NK-92 treated with Interleukin-12 subunit alpha and Interleukin-12 subunit beta, amount 100 ng/mL, for 24 hours (cell line): ENCODE measurements around the gene TREX2.

Experiments
- DNase-seq: peaks from one replicate; lab custom pipeline; 2025; lab: John Stamatoyannopoulos, UW

TREX2 gene, protein sequence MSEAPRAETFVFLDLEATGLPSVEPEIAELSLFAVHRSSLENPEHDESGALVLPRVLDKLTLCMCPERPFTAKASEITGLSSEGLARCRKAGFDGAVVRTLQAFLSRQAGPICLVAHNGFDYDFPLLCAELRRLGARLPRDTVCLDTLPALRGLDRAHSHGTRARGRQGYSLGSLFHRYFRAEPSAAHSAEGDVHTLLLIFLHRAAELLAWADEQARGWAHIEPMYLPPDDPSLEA

DNA sequence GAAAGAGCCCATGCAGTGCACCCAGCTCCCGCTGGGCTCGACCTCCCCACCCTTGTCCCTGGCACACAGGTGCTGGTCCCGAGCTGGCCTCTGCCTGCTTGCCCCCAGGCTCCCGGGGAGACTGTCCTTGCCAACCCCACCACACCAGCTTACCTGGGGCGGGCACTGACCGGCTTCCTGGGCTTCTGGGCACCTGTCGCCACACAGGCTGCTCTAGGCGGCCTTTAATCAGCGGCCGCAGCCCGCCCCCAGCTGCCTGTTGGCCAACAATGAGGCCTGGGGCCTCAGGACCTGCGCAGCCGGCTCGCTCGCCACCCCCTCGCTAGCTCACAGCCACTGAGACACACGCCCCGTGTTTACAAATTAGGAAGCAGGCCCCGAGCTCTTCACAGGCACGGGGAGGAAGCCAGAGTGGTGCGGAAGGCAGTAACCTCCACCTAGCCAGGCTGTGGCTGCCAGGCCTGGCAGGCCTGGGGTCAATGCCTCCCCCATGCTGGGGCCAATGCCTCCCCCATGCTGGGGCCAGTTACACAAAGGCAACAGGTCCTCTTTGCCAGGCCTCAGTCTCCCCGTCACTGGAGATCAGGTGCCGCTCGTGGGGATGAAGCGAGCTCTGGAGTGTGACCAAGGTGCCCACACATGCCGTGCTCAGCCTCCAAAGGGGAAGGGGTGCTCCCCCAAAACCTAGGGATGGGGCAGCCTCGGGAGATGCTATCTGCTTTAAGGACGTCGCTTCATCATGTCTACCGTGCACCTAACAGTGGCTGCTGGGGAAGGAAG lies at the start of gene TREX2:
TSS of gene TREX2 (minus strand) at position 201 of the 780 bp plus-strand sequence. CDS start 626 bp downstream, outside the sequence.
- no peak for DNase-seq

DNA sequence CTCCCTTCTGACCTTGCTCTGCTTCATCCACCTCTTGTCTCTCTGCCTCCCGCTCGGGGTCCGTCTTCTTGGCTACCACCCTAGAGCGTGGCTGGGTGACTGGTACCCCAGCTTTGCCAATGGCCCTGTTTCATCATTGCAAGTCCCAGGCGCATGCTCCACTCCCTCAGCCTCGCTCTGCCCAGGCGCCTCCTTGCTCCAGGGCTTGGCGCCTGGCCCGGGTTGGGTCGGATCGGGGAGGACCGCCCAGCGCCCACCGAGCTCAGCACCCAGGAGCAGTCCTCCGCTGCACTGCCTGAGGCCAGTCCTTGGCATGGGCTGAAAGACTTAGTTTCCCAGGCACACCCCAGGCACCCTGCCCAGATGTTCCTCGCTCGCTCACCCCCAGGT lies 49.5 kb upstream of the TREX2 start:
- DNase-seq: no peak

DNA sequence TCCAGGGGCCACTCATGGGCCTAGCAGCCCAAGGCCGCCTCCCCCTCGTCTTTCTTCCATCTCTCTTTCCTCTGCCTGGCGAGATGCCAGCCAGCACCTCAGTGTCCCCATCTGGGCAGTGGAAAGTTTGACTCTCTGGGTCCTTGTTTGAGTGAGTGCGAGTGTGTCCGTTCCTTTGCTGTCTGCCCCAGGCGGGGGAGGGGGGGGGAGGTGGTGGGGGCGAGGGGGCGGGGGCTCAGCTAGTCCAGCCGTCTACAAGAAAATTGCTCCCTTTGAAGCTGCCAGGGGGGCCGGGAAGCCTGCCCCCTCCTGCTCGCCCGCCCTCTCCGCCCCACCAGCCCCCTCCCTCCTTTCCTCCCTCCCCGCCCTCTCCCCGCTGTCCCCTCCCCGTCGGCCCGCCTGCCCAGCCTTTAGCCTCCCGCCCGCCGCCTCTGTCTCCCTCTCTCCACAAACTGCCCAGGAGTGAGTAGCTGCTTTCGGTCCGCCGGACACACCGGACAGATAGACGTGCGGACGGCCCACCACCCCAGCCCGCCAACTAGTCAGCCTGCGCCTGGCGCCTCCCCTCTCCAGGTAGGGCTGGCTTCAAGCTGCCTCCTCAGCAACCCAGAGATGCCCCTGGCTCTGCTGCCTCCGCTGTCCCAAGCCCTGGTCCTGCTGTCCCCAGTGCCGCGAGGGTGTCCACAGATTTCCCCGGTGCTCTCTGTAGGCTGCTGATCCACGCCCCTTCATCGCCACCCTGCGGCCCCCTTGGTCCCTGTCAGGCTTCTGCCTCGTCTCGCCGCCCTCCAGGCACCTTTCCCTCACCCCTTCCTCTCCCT lies 48.9 kb upstream of the TREX2 start, which contains the start of gene BGN:
TSS of gene BGN (plus strand) at position 440 of the 821 bp plus-strand sequence. CDS start 9,652 bp downstream, outside the sequence.
- no peak for DNase-seq

DNA sequence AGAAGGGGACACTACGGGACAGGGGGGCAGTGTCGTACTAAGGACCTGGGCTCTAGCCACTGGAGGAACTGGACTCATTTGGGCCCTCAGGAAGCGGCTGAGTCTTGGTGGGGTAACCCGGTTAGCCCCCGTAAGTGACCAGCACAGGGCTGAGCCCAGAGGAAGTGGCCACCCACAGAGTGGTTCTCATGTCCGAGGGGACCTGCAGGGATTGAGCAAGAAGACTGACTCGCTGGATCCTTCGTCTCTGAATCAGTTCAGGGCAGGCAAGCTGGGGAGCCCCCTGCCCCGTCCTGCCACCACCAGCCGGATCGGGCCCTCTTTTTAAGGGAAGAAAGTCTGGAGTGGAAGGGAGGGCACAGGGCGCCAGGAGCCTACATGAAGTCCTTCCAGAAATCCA lies 48.2 kb upstream of the TREX2 start:
- DNase-seq: no peak

DNA sequence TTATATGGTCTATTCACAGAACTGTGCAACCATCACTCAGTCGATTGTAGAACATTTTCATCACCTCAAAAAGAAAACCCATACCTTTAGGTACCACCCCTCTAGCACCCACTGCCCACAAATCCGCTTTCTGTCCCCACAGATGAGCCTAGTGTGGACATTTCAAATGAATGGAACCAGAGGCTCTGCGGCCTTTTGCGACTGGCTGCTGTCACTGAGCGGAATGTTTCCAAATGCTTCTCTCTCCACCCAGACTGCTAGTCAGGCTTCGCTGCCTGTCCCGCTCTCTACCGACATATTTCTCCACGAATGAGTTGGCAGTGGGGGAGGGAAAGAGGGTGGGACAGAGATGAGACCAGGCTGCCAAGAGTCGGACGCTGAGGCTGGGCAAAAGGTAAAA lies 47.2 kb upstream of the TREX2 start:
- no peak for DNase-seq

DNA sequence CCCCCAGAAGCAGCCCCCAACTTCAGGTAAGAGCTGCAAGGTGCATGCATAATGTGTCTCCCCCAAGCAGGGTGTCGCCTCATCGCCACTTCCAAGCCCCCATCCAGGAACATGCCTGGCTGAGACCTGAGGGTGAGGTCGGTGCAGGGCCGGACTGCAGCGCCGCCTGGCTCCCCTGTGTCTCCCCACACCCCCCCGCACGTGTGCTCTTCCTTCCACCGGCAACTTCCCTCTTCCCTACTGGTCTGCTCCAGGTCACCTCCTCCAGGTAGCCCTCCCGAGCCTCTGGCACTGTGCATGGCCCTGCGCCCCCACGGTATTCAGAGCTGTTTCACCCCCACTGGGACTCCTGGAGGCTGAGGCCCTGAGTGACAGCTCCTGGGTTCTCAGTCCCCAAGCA lies 46.7 kb upstream of the TREX2 start:
- no peak for DNase-seq

DNA sequence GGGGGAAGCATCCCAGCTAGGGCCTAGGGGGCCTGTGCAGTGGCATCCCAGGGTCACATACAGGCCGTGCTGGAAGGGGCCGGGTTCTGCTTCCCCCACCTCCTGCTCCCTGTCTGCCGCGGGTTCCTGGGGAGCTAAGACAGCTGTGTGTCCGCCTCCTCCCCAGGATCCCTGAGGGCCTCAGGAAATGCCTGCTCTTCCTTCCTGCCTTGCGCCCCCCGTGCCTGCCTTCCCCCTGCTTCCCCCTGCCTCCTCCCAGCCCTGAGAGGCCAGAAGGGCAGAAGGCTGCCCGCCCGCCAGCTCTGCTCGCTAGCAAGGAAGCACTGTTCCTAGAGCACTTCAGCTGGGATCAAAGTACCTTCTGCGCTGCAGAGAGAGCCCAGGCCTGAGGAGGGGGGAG lies 46.1 kb upstream of the TREX2 start:
- no peak for DNase-seq

DNA sequence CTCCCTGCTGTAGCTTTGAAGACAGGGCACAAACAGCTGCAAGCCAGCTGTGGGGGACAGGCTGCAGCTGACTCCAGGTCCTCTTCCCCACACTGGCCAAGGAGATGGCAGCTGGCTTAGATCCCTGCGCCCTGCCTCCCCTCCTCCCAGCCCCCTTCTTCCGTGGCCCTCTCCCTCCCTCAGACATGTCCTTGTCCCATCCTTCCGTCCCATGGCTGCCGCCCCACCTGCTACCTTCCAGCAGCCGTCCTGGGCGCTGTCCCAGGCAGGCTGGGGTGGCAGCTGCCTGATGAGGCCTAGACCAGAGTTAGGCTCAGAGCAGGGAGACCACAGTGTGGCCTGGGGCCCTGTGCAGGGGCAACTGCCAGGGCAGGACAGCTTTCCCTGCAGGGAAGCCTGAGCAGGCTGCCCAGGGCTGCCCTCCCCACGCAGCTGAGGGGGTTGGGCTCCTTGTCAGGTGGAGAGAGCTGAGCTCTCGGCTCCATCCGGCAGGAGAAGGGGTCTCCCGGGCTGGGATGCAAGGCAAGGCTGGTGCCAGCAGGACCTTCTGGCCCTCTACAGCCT lies 45.6 kb upstream of the TREX2 start:
- DNase-seq: no peak

DNA sequence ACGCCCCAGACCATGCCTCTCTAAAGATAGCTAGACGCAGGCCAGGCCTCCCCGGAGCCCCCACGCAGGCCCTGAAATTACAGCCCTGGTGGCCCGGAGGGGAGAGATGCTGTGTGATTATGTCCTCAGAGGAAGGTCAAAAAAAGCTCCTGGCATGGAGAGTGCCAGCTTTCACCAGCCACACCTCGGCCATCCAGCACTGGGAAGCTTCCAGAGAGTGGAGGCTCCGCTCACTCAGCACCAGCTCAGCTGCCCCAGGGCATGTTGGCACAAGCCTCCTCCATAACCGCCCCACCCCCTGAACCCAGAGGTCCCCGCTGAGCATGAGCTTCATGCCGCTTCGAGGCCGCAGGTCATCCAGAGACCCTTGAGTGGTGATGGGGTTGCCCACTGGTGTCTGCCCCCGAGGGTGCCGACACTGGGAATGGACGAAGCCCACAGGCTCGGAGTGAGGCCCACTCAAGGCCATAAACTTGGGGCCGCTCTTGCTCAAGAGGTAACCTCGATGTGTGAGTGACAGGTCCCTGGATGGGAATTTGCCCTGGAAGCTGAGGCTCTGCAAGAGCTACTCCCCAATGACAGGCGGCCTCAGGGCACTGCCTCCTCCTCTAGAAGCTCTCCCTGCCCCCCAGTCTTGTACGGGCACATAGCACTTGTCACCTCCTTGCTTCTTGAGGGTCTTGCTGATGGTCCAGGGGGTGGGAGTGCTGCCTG lies 44.5 kb upstream of the TREX2 start:
- DNase-seq: no peak

DNA sequence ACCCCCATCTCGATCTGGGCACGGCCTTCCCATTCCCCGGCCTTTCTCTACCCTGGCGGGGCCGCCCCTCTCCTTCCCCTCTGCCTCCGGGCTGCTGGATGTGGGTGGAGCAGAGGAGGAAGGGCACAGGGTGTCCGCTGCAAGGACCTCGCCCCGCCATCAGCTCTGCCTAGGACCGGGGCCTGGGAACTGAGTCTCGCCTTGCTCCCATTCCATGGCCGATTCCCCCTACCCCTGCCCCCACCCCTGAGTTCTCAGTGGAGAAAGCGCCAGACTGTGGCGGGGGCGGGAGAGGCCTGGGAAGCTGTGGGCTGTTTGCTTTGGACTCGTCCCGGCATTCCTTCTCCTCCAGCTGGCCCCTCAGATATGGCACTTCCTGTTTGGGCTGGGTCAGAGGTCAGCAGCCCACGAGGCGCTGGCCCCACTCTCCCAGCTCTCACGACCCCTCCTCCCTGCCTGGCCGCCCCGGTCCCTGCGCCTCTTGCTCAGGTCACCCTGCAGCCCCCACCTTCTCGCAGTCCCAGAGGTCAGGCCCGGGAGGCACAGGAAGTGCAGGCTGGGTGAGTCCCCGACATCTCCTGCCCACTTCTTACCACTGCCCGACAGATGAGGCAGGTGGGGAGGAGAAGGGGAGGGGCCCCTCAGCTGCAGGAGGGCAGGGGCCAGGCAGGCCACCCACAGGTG lies 42.5 kb upstream of the TREX2 start:
- no peak for DNase-seq

DNA sequence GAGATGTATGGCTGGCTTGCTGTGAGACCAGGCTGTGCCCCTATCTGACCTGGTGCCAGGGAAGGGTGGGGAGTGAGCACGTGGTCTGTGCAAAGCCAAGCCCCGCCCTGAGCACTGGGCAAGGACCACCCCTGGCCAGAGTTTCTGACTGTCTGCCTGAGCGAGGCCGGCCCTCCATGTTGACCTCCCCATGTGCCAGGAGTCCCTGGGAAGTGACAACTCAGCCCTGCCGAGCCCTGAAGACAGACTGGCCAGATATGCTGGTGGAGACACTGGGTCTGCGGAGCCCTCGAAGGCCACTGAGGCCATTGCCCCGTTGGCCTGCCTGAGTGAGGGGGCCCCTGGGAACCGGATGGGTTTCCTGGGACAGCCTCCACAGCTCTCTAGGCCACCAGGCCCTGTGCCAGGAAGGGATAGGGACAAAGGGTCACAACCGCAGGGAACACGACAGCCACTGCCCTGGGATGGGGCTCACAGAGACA lies 41.8 kb upstream of the TREX2 start:
- no peak for DNase-seq

DNA sequence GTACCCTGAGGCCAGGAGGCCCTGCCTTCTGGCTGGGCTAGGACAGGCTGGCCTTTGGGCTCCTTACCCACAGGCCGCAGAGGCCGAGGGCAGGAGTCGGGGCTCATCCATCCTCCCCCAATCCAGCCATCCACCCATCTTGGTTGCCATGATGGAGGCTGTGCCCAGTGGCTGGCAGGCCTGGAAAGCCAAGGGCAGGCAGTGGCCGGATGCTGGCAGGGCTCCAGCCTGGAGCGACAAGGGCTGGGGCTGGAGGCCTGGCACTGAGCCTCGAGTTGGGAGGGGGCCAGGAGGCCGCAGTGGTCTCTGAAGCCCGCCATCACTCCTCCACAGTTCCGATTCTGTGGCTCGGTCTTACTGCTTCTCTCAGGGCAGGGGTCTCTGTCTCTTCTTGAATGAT lies 40.3 kb upstream of the TREX2 start:
- no peak for DNase-seq

DNA sequence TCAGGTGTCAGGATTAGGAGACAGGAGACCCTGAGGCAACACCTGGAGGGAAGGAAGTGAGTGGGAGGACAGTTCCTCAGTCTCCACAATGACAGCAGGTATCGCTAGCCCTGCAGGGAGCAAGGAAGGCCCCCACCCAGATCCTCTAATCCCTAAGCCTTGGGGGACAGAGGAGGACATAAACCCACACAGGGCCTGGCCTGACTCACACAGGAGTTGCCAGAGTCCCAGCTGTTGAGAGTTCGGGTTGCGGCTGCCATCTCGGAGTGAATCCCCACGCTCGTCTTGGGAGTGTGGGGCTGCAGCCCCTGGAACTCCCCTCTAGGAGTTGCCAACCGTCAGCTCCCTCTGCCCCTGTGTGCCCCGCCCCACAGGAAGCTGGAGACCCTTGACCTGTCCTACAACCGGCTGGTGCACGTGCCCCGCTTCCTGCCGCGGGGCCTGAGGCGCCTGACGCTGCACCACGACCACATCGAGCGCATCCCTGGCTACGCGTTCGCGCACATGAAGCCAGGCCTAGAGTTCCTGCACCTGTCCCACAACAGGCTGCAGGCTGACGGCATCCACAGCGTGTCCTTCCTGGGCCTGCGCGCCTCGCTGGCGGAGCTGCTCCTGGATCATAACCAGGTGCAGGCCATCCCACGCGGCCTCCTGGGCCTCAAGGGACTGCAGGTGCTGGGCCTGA lies 39.7 kb upstream of the TREX2 start:
- no peak for DNase-seq

DNA sequence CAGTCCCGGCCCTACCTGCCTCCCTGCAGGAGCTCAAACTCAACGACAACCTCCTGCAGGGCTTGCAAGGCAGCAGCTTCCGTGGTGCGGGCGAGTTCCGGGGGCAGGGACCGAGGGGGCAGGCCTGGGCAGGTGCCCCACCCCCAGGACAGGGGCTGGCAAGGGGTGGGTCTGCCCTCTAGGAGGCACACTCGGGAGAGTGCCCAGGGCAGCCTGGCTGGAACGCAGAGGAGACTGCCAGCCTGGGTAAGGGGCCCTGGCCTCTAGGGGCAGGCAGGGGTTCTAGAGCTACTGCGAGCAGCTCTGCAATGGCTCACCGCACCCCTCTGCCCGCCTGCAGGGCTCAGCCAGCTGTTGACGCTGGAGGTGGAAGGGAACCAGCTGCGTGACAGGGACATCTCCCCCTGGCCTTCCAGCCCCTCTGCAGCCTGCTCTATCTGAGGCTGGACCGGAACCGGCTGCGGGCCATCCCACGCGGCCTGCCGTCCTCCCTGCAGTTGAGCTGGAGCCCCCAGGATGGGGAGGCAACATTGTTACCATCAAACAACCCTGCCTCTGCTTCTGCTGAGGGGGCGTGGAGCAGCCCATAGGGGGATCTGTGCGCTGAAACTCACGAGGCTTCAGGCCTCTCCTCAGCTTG lies 36.6 kb upstream of the TREX2 start:
- DNase-seq: no peak

DNA sequence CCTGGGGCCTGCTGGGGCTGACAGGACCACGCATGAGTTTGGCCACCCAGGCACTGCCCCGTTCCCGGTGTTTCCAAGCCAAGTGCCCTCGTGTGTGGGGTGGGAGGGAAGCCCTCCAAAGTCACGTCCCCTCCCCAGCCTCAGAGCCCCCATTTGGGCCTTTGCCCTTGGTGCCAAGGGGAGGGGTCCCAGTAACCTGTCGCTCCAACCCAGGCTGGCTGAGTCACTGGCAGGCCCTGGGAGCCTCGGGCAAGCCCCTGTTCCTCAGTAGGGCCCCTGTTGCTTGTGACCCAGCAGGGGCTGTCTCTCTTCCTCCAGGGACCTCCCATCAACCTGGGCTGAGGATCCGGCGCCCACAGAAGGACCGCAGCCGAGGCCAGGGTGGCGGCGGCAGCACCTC lies 35.2 kb upstream of the TREX2 start:
- DNase-seq: no peak

DNA sequence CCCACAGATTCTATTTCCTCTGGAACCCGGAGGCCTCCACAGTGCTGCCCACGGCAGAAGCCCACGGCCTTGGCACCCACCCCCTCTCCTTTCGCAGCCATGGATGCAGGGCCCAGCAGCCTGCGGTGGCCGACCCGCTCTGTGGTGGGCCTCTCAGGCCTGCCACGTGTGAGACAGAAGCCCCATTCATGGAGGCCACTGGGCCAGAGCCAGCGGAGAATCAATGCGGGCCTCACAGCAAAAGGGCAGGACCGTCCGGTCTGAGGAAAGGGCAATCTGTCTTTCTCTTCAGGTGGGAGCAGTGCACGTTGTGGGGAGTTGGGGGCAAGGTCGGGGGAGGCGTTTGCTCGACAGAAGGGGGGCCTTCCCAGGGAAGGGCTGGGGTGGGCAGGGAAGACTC lies 32.9 kb upstream of the TREX2 start:
- DNase-seq: no peak

DNA sequence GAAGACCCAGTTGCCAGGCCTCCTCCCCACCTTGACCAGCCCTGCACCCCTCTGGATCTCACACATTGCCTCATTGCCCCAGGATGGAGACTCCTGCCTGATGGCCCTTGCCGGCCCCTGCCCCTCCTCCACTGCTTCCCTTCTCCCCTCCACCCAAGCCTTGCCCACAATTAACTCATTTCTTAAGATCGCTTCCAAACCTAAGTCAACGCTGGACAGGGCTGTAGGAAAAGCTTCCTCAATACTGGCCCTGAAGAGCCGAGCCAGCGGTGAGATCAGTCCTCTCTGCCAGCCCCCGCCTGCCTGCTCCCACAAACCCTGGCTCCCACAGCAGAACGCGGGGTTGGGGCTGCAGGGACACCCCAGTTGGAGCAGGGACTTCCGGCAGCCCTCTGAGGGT lies 32.0 kb upstream of the TREX2 start:
- DNase-seq: no peak

DNA sequence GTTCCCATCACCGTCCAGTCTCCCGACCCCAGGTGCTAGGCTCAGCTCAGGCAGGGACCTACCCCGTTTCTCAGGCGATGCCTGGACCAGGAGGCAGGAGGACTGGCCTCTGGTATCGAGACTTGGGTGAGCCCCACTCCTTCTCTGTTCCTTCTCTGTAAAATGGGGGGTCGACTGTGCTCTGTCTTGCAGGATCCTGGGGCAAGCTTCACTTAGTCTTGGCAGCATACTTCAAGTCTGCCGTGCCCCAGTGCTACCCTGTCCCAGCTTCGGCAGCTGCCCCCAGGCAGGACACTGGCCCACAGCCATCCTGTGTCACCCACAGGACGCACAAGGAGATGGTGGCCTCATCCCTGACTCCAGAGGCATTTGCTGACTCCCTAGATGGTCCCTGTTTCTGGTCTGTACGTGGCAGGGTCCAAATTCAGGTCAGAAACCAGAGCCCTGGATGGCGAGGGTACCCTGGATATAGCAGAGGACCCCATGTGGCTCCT lies 31.6 kb upstream of the TREX2 start:
- no peak for DNase-seq

DNA sequence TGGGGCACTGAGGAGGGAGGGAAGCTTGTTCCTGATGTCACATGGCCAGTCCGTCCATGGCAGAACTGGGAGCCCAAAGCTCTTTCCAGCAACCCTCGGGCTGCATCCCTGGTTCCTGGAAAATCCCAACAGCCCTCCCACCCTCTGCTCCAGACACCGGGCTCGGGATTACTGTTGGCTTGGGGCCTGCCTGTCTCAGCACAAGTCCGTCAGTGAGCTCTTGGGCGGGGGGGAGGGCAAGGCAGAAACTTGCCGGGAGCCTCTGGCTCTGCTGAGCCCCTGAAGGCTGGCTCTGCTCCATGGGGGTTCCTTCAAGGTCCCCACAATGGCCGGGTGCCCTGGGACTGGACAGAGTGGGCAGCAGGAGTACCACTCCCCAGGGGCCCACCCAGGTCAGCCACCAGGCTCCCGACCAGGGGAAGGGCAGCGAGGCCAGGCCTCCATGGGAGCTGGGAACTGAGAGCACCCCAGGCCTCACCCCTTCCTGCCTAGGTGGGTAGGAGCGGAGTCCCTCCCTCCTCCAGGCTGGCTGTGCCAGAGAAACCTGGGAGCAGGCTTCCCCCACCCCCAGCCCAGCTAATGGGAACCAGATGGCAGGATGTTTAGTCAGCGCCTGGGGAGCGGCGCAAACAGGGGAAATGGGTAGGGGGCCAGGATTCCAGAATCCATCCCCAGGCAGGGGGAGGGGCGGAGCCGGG lies 31.0 kb upstream of the TREX2 start:
- no peak for DNase-seq
